HL-60/S4 treated with phorbol 12-myristate 13-acetate at 8.2 ng/mL for 4 days and 3 days (cell line): ENCODE data around the gene NTSR2.

Experiments used
- in situ Hi-C: fragments of 300-500 bp; cut with MboI; formaldehyde crosslinking; loops from 2 replicates; pipeline ENCODE4 v1.15.0; 2022; ENCODE audit warnings: low sequenced_read_pairs

NTSR2 gene

GRCh38 chr2:11658208-11659114, 11.5 kb downstream of the NTSR2 start:
- in situ Hi-C loops, result no loop called here

DNA sequence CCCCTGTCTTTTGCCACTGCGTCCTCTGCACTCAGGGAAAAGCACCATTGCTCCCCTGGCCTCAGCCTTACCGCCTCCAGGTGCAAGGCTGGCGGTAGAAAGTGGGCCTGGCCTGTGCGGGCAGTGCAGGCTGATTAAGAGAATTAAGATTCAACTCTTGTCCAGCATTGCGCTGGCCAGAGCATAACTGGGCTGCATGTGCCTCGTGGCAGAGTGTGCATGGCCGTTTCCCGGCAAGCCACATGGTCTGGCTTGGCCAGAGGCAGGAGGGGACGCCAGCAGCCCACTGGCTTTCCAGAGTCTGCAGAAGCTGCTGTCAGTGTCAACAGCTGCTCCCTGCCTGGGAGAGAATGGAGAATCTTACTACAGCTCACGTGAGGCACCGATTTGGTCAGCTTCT, 12.3 kb downstream of the NTSR2 start:
- in situ Hi-C loops, result no loop called here

- in situ Hi-C loops, result no loop called here
Observed at GRCh38 chr2:11657195-11657594, 12.8 kb downstream of the NTSR2 start.

DNA sequence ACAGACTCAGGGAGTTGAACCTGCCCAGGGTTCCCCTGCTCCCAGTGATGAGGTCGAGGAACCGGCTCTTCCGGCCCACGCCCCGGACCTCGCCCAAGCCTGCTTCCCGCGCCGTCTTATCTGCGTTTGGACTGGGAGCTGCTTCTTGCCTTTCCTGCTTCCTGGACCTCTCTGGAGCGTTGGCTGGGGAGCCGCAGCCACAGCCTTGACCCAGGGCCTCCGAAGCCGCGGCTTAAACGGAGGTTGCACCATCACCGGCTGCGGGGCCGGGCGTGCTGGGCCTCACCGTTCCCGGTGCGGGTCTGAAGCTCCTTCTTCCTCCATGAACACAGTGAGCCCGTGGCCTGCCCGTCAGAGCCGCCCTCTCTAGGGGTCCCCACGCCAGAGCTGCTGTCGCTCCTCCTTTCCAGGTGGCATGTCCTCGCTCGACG, 13.3 kb downstream of the NTSR2 start:
- in situ Hi-C loops, result no loop called here

DNA sequence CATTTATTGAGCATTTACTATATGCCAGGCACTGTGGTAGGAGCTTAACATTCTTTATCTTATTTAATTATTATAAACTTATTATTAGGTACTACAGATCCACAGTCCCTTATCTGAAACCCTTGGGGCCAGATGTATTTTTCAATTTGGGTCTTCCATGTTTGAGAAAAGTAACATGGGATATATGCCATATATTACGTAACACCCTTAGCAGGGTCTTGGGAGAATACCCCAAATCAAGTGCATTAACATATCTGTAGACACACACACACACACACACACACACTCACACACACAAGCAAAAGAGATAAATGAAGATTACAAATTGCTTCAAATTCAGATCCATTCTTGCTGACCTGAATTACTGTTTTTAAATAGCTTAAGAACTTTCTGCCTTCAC, 13.7 kb downstream of the NTSR2 start:
- in situ Hi-C loops, result no loop called here

GRCh38 chr2:11655495-11655894, 14.5 kb downstream of the NTSR2 start:
- in situ Hi-C loops, result no loop called here

DNA sequence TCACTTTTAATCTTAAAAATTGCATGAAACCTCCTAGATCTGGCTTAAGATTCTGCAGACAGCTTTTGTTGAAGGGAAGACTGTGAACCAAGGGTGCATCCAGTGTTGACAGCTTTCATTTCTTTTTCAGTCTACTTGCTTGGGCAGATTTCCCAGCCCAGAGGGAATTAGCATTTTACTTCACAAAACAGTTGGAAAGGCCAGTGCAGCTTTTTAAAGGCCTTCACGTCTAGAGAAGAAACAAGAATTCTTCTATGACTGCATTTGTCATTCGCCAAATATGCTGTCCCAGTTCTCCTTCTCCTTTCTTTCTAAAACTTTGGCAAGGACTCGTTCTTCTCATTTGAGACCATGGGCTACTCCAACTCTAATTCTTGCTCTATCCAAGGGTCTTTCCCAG, 17.4 kb downstream of the NTSR2 start:
- in situ Hi-C loops, result no loop called here

DNA sequence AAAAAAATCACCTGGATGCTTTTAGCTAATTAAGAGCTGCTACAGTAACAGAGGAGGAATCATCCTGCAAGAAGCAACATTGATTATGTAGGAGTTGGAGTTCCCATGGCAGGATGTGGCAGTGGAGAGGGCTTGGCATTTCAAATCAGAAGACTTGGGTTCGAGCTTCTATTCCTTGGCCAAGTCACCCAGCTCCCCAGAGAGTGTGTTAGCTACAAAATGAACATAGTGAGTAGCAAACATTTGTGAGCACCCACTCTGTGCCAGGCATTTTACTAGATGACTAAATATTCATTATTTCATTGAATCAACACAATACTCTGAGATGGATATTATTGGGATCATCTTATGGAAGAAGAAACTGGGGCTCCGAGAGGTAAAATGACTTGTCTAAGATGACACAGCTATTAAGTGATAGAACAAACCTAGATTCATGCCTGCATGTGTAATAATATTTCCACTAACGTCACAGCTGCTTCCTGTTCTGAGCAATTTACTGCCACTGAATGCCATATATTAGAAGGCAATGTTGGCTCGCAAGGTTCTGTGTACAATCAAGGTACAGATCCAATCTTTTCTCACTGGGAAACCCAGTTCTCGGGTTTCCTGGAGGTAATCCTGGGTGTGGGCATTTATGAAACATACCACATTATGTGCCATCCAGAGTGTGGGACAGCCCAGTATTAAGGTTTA, 18.0 kb downstream of the NTSR2 start:
- in situ Hi-C loops, result no loop called here

DNA sequence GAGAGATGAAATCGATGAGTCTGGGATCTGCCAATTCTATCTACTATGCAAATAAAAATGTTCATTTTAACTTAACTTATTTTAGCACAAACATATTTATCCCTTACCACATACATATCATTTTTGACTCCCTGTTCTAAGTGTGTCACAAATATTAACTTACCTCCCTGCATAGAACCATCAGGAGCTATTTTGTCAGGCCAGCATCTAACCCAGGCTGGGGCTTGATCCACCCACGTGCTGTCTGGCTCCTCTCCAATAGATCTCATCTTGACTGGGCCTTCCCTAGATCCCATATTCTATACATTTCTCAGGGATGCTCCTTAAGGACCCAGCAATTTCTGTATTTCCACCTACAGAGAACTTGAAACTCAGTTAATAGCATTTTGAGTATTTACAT, 20.9 kb downstream of the NTSR2 start:
- in situ Hi-C loops, result no loop called here

GRCh38 chr2:11647834-11648600, 22.0 kb downstream of the NTSR2 start:
- in situ Hi-C loops, result no loop called here

- in situ Hi-C loops, result no loop called here
Observed at GRCh38 chr2:11646530-11646929, 23.5 kb downstream of the NTSR2 start.

DNA sequence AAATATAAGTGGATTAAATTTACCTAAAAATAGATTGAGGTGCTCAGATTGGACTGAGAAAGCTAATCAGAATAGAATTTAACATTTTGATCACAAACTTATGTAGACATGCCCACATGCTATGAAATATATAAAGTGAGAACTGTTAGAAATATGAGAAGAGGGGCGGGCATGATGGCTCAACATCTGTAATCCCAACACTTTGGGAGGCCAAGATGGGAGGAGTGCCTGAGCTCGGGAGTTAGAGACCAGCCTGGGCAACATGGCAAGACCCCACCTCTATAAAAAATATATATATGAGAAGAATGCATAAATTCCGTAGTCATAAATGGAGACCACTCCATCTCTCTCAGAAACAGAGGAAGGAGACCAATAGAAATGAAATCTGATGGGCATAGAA, 25.7 kb downstream of the NTSR2 start:
- in situ Hi-C loops, result no loop called here

GRCh38 chr2:11642972-11643371, 27.0 kb downstream of the NTSR2 start:
- in situ Hi-C loops, result no loop called here

- in situ Hi-C loops, result no loop called here
Observed at GRCh38 chr2:11640132-11640531, 29.9 kb downstream of the NTSR2 start.

DNA sequence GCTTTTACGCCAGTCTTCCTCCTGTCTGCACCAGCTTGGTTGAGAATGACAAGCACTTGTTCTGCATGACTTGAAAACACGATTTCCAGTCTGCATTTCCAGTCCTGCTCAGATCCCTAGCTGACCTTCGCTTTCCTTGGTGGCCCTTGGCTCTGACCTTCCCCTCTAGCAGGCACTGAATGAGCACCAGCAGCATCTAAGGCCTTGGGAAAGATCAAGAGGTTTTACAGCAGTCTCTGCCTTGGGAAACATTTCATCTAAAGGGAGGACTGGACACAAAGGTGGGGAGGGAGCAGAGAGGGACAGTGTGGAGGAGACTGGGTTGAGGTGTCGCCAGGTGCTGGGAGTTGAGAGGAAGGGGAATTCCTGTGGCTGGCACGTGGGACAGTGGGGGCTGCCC, 30.5 kb downstream of the NTSR2 start:
- in situ Hi-C loops, result no loop called here

- in situ Hi-C loops, result no loop called here
Observed at GRCh38 chr2:11637546-11637945, 32.4 kb downstream of the NTSR2 start.

- in situ Hi-C loops, result no loop called here
Observed at GRCh38 chr2:11636593-11637295, 33.3 kb downstream of the NTSR2 start.

GRCh38 chr2:11635141-11635540, 34.9 kb downstream of the NTSR2 start:
- in situ Hi-C loops, result no loop called here

DNA sequence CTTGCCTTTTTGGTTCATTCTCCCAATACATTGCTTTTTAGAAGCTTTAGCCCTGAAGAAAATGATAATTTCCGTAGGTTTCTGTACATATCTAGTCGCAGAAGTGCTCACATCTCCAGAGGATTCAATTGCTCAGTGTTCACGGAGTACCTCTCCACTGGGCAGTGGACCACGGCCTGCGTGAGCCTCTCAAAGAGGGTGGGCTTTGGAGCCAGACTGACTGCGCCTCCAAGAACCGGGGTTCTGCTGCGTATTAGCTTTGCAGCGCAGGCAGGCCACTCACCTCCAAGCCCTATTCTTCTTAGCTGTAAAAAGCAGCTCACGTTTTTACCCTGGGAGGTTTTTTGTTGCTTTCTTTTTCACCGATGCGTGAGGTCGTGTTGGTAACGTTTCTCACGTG, 35.4 kb downstream of the NTSR2 start:
- in situ Hi-C loops, result no loop called here

GRCh38 chr2:11633923-11634478, 36.0 kb downstream of the NTSR2 start:
- in situ Hi-C loops, result no loop called here

DNA sequence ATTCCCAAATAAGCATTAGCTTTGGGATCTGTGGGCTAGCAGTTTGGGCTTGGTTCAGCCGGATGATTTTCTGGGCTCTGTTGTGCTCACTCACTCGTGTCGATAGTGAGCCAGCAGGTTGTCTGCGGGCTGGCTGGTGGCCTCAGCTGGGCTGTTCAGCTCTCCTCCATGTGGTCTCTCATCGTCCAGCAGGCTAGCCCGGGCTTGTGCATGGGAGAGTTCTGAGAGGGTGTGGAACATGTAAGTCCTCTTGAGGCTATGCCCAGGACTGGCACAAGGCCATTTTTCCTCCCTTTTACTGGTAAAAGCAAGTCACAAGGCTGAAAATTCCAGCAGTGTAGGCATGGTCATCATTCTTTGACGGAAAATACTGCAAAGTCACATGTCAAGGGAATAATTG, 38.5 kb downstream of the NTSR2 start:
- in situ Hi-C loops, result no loop called here
